GM19324 (cell line): Measurements from ENCODE around the gene FGR.

Experiments
- ATAC-seq: cut with Tn5 transposase; IDR thresholded peaks from one replicate; pipeline ENCODE4 v1.9.1; 2021; ENCODE audit warnings: mild to moderate bottlenecking, moderate library complexity; ENCODE audit not compliant: unreplicated experiment, low FRiP score

The FGR gene

DNA sequence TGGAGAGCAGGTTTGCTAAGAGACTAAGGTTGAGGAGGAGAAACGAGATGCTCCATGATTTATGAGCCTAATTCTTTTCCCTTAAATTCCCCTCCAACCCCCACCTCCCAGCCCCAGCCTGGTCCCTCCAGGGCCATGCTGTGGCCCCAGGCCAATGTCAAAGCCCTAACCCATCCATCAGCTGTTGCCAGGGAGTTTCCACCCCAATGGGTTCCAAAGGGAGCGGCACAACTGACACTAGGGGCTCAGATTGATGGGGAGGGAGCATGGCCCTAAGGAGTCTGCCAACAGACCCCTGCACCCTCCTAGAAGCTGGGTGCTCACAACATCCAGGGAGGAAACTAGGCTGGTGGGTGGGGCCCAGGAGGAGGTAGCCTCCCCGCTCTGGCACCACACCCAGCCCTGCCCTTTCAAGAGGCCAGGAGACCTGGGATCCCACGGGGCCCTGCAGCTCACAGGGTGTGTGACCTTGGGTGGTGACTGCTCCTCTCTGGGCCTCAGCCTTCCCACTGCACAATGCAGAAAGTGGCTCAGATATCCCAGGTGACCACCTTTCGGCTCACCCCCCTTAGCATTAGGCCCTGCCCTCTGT is 44.0 kb downstream of the FGR start:
- ATAC-seq, result no peak

DNA sequence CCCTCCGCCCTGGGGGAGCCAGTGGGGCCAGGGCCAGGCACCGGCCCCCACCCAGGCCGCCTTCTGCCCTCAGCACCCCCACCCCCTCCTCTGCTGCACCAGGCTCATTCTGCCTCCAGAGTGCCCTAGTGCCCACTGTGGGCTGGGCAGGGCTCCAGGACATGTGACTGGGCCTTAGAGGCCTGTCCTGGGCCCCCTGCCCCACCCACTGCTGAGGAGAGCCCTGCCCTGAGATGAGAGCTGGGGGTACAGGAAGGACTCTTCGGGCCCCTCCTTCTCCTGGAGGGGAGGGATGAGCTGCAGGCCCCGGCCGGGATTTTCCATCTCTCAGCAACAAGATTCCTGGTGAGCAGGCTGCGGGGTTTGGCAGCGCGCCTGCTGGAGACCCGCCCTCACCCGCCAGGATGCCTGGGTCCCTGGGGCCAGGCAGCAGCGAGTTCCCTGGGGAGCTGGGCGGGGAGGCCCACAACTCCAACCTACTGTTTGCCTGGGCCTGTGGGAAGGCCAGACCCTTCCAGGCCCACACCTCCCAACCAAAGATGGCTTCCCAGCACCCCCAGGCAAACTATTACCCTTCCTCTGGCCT is 45.1 kb downstream of the FGR start:
- no peak for ATAC-seq

- no peak for ATAC-seq
Measured at GRCh38 chr1:27589441-27589840, 45.5 kb downstream of the FGR start.

GRCh38 chr1:27588256-27589232 is 46.4 kb downstream of the FGR start:
- no peak for ATAC-seq

GRCh38 chr1:27585684-27586083 is 49.3 kb downstream of the FGR start:
- no peak for ATAC-seq

- no peak for ATAC-seq
Measured at GRCh38 chr1:27584453-27584852, 50.5 kb downstream of the FGR start.

GRCh38 chr1:27583479-27583878 is 51.5 kb downstream of the FGR start:
- no peak for ATAC-seq

DNA sequence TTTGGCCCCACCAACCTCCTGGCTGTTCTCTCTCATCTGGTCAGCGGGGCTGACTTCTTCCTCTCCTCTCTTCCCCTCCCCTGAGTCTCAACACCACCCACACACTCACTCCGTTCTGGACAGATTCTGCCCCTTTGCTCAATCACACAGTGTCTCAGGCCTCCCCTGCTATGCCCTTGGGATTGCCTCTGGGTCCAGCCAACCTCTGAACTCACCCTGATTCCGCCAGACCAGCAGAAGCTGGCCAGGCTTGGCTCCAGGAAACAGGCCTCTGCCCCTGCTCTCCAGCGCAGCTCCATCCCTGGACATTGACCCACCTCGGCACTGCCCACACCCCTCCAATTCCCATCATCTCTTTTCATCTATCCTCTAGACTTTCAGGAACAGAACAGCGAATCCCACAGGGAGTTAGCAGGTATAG is 53.2 kb downstream of the FGR start:
- ATAC-seq, result no peak

GRCh38 chr1:27577504-27578188 is 57.3 kb downstream of the FGR start:
- ATAC-seq, result no peak

DNA sequence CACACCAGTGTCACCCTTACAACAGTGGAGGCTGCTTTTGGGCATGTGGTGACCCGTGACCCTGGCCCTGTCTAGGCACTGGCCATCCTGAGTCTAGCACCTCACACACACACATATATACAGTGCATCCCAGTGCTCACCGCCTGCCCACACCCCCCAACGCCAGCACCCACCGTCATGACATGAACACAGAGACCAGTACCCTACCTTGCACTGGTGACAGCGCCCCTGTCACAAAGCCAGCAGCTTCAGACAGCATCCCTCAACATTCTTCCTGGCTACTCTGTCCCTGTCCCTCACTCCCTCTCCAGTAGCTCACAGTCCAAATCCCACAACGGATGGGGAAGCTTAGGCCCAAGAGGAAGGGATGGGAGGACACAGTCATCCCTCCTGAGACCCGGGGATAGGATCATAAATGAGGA is 58.2 kb downstream of the FGR start:
- ATAC-seq, result no peak

- ATAC-seq, result no peak
Measured at GRCh38 chr1:27575840-27576331, 59.1 kb downstream of the FGR start.

DNA sequence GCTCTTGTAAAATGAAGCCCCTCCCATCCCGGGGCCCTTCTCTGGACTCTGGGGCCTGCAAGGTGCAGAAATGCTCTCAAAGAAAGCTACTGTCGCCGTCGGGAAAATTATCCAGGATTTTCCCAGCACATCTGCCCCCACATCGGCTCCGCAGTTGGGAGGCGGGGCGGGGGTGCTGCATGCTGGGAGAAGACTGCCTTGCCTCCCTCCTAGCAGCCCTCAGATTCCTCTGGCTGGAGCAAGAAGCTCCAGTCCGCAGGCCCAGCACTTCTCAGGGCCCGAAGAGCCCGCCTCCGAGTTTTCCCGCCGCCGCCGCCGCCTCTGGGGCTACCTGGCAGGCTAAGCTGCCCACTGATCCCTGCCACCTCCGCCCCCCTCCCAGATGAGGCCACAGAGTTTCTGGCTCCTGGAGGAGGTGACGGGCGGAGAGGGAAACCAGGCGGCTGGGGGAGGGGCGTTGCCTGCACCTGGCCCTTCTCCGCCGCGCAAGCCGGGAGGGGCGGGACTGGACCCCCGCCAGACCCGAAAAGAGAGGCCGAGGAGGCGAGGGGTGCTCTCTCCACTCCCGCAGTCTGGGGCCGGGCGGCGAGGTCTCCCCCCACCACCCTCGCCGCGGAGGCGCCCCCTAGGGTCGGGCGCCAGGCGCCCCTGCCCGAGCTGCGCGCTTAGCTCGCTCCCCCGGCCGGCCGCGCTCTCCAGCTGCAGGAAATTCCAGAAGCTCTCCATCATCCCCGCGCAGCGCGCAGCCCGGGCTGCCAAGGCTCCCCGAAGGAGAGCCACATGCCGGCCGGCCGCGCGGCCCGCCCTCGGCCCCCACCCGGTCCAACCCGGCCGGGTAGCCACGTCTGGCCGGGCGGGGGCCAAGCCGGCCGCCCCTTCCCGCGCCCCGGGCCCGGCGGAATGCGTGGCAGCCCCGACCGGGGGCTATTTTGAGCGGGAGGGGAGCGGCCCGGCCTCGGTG is 59.8 kb downstream of the FGR start:
- no peak for ATAC-seq

- no peak for ATAC-seq
Measured at GRCh38 chr1:27574001-27574781, 60.8 kb downstream of the FGR start.

DNA sequence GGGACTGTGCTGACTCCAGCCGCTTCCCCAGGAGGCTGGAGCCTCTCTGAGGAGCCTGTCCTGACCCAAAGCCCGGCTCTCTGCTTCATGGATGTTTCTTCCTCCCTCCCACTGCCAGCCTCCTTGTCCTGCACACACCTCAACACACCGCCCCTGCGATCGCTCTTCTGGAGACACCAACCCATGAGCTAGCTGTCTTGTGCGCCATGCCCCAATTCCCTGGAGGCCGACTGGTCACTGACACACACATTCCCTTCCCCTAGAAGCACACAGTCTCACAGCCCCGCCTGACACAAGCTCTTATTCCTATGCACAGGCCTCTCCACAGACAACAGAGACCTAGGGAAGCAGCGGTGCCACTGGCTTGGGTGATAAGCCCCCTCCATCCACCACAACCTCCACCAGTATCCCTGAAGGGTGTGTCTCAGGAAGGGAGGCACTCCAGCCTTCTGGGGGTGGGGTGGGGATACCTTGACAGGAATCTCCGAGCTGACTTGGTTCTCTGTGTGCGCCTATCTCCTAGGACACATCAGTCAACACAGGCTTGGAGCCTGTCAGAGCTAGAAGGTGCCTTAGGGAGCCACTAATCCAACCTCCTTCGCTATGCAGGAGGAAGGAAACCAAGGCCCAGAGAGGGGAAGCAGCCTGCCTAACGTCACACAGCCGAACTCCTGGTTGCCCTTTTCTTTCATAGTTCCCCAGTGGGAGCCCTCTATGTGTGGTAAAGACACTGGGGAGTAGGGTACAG is 62.1 kb downstream of the FGR start:
- ATAC-seq, result no peak

- no peak for ATAC-seq
Measured at GRCh38 chr1:27572019-27572678, 62.8 kb downstream of the FGR start.

DNA sequence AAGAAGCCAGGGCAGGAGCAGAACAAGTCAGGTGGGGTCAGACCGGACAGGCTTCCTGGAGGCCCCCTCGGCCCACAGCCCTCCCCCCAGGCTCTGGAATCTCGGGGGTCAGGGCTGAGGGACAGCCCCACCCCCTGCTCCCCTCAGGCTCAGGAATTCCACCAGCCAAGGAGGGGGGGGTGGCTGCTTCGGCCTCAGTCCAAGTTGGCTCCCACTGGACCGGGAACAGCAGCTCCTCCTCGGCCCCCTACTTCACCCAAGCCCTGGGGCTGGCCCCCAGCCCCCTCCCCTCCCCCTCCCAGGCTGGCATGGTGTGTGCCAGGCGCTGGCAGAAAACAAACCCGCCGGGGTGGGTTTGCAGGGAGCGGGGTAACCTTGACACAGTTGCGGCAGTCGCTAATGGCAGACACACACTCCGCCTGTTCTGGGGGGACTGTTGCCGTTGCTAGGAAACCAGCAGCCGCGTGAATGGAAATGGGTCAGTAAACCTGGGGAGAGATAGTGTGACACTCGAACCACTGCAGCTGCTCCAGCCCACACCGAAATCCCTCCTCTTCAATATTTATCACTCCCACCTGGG is 63.5 kb downstream of the FGR start:
- ATAC-seq, result no peak

DNA sequence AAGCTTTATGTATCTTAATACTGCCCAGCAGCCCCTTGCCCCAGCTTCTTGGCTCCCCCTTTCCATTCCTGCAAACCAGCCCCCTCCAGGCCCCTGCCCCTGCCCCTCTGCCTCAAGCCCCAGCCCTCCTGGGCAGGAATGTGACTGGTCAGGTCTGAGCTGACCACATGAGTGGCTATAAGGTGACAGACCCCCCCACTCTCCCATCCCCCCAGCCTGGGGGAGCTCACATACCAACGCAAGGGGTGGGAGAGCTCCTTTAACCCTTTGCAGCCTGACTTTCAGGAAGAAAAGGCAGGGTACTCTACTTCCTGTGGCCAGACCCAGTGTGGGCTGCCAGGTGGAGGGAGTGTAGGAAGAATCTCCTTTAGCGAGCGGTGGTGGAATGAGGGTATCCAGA is 64.2 kb downstream of the FGR start:
- ATAC-seq, result no peak
